GM19099 (cell line): ENCODE measurements around the gene DBET.
"Not testable (repeated sequence)": the region's sequence is repeated elsewhere in the genome, so short reads cannot be mapped to it uniquely, and the experiment has no call there.

Experiments used
- POLR2A ChIP-seq: IDR thresholded peaks from 3 replicates; pipeline ENCODE4 v1.6.1; 2011; ENCODE audit warnings: low read depth; ENCODE audit not compliant: insufficient read length; ENCODE audit errors: extremely low read depth

The DBET gene

GRCh38 chr4:190064342-190064741, at the start of gene DBET:
Gene DBET, plus strand, starts transcription at chr4:190064502.
- TF ChIP-seq POLR2A = not testable (repeated sequence)

DNA sequence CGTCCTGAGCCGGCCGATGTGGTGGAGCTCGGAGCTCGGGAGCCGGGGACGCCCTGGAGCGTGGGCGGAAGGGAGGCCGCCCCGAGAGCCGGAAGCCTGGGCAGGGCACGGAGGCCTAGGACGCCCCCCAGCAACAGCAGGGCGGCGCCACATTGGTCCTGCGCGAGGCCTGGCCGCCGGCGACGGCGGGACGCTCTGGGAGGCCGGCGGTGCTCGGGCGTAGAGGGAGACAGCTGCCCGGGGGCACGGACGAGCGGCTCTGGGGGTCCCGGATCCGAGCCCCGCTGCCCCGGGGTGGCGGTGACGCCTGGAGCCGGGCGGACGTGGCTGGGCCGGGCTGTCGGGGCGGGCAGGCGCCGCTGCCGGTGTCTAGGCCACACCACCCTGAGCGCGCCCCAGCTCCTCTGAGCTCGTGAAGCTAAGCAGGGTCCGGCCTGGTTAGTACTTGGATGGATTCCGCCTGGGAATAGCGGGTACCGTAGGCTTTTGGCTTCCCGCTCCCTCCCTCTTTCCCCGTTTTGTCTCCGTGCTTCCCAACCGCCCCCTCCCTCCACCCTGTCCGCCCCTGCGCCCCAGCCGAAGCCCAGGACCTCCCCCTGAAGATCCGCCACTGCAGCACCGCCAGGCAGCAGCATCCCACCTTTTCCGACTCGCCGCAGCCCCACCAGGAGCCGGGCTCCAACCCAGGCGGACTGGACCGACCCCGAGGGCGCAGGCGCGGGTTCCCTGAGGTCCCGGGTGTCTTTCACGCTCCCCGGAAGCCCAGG, 49.3 kb upstream of the DBET start:
- no peak for TF ChIP-seq POLR2A

DNA sequence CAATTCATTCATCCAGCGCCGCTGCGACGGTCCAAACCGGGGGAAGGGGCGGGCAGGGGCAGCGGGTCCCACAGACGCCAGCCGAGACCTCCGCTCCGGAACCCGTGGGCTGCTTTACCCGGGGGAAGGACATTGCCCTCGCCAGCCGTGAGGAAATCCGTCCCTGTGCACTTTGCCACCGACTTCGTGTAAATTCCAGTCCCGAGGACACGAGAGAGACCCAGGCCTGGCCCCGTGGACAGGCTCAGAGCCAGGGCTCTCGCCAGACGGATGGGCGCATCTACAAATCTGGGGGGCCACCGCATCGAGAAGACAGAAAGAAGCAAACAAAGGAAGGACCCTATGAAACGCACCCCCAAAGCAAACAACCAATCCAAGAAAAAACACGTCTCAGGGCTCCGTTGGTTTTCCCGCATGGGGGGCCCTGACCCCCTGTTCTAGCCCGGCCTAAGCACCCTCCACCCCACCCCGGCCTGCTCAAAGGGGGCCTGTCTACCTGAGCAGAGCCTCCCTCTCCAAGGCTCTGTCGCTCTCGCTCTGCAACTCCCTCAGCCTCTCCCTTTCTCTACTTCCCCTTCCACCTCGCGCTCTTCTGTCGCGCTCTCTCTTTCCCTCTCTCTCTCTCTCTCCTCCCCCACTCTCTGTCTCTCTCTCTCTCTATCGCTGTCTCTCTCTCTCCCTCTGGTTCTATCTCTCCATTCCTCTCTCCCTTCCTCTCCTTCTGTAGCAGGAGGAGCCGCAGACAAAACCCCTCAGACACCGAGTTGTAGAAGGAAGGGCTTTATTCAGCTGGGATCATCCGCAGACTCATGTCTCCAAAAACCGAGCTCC, 48.5 kb upstream of the DBET start:
- TF ChIP-seq POLR2A = no peak

- TF ChIP-seq POLR2A = no peak
Observed at GRCh38 chr4:190016369-190017289, 47.7 kb upstream of the DBET start.

- TF ChIP-seq POLR2A = no peak
Observed at GRCh38 chr4:190017357-190018200, 46.7 kb upstream of the DBET start.

DNA sequence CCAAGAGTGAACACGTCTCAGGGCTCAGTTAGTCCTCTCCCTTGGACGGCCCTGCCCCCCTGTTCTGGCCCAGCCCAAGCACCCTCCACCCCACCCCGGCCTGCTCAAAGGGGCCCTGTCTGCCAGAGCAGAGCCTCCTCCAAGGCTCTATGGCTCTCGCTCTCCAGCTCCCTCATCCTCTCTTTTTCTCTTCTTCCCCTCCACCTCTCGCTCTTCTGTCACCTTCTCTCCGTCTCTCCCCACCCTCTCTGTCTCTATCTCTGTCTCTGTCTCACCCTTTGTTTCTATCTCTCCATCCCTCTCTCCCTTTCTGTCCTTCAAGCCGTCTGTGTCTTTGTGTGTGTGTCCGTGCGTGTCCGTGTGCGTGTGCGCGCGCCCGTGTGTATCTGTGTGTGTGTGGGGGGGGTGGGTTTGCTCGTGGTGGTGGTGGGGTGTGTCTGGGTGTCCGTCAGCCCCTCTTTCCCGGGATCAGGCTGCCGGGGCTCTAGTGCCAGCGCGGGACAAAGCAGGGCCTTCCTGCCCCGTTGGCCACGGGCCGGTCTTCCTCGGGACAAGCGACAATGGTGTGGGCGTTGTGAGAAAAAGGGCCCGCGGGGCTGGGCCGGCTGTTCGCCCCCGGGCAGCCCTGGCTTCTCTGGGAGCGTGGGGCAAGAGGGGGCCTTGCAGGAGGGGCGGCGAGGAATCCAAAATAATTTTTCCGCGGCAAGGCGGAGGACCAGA, 45.9 kb upstream of the DBET start:
- no peak for TF ChIP-seq POLR2A

DNA sequence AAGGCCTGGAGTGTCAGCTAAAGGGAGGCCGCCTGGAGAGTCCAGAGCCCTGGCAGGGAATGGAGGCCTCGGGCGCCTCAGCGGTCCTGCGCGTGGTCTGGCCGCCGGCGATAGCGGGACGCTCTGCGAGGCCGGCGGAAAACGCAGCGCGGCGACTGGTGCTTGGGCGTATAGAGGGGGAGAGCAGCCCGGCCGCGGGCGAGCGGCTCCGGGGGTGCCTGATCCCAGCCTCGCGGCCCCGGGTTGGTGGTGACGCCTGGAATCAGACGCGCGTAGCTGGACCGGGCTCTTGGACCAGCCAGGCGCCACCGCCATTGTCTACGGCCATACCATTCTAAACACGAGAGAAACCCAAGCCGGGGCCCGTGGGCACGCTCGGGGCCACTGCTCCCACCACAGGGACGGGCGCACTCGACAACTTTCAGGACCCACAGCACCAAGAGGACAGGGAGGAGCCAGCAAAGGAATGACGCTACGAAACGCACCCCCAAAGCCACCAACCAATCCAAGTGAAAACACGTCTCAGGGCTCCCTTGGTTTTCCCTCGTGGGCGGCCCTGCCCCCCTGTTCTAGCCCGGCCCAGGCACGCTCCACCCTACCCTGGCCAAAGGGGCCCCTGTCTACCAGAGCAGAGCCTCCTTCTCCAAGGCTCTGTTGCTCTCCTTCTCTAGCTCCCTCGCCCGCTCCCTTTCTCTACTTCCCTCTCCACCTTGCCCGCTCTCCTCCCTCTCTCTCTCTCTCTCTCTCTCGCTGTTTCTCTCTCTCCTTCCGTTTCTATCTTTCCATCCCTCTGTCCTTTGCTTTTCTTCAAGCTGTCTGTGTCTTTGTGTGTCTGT, 45.1 kb upstream of the DBET start:
- no peak for TF ChIP-seq POLR2A

- TF ChIP-seq POLR2A = no peak
Observed at GRCh38 chr4:190020790-190021717, 43.2 kb upstream of the DBET start.

DNA sequence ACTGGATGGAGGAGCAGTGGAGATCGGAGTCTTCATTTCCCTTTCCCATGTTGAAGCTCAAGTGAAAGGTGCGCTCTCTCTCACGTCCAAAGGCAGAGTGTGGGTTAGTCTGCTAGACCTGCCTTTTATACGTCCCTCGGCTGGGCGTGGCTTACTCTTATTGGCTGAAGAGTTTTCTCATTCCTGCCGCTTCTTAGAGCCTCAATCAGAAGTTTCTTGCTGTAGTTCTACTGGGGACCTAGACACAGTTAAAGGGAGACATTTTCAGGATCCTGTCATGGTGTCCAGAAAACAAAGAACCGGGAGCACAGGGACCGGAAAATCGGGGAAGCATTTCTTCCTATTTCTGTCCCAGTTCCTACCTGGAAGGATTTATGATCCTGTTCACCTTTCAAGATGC, 37.1 kb upstream of the DBET start, which contains the start of gene FRG2:
Gene FRG2 (minus strand): TSS at position 101 of the 400 bp plus-strand sequence. CDS start 52 bp downstream, at position 49.
- not testable (repeated sequence) for TF ChIP-seq POLR2A
